Endometrial microvascular endothelial cells (primary cell): Measurements from ENCODE around the gene LOXL1. TPM values are rescaled to one million over a fixed set of nuclear protein-coding genes. Genes with fewer than 3 reads are reported as not detected.

ENCODE experiments used
- in situ Hi-C: cut with HindIII; loops from 2 replicates; pipeline ENCODE4 v1.10.0; 2017; ENCODE audit warnings: low sequenced_read_pairs, low pct_unique_long_range_greater_than_20kb; ENCODE audit errors: inconsistent ontology term
- total RNA-seq: library from RNA; depleted of rRNA; stranded (reverse); fragments of >200 nt; gene quantifications from one replicate; pipeline ENCODE4 v1.2.3, GENCODE V29; 2015; ENCODE audit errors: inconsistent ontology term

The LOXL1 gene
- total RNA-seq, 1 donor from 2014 or later: 0.46 TPM

GRCh38 chr15:73897441-73898261 lies 28.6 kb upstream of the LOXL1 start:
- in situ Hi-C loops: no loop called here

DNA sequence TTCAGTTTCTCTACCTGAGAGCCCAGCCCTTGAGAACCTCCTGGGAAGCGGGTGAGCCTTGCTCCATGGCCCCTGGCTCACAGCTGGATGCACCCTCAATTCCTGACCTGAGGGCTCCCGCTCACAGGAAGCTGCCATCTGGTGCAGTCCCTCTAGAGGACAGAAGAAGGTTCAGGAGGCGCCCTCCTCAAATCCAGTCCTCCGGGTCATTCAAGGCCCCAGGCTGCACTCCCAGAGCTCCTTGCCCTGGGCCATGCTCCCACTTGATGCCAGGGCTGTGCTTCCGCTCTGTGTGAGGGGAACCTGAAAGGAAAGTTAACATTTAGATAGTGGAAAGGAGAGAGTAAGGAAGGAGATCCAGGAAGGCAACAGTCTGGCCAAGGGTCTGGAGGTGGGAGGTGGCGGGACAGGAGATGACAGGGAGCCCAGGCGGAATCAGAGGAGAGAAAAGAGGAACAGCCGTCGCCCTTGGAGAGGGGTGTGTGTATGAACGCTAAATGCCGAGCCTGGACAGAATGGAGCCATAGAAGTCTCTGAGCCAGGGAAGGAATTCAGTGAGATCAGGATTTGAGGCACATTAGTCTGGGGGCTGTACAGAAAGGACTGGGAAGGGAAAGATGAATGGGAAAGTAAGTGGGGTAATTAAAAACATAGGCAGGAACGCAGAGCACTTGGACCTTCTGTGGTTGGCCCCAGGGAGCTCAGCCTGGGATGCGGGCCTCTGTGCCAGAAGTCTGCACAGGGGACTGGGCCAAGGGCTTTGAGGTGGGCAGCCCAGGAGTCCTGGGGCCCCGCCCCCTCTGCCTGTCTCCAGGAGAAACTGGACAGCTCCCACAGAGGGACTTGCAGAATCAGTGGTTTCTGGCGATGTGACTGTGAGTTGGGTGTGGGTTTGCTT lies 26.8 kb upstream of the LOXL1 start:
- in situ Hi-C loops: no loop called here

- in situ Hi-C loops: no loop called here
Measured at GRCh38 chr15:73900095-73900712, 26.1 kb upstream of the LOXL1 start.

DNA sequence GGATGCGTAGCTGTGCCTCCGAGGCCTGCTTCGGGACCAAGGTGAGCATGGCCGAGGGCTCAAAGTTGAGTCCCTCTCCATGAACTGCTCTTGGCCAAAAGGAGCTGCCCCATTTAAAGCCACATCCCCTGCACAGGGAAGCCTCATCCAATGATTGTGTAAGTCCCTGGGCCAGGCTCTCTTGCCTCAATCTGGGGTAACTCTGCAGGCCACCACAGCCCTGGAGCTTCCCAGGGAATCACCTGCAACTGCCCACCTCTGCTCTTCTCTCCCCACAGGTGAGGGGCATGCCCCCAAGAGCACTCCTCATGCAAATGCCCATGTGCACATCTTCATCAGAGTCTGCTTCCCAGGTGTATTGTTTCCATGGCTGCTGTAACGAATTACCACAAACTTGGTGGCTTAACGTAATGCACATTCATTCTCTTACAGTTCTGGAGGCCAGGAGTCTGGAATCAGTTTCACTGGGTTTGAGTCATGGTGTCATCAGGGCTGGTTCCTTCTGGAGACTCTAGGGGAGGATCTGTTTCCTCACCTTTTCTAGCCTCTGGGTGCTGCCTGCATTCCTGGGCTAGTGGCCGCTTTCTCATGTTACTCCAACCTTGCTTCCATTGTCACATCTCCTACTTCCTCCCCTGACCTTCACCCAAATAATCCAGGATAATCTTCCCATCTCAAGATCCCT lies 25.0 kb upstream of the LOXL1 start:
- in situ Hi-C loops: no loop called here

GRCh38 chr15:73902121-73903020 lies 23.9 kb upstream of the LOXL1 start:
- in situ Hi-C loops: no loop called here

GRCh38 chr15:73904026-73904815 lies 22.0 kb upstream of the LOXL1 start:
- in situ Hi-C loops: no loop called here

DNA sequence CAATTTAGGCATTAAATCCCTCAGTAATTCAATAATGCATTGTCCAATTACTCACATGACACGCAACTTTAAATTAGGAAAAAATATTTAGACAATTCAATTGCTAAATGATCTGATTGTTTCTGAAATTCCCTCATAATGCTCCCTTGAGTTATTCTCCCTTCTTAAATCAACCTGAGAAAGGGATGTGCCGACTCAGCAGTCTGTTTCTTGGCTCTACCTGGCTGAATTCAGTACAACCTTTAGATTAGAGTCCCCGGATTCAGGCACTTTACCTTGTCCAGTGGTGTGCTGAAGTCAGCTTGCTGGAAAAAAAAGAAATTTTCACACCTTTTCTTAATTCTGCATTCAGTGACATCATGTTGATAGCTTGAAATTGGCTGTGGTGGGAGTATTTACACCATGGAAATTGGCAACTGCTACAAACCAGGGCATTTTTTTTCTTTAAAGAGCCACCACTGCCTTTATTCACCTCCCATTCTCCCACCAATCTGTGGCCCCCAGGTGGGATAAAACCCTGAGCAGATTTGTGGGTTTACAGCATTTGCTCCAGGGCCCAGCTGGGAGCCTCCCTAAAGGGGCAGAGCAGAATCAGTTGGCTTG lies 20.9 kb upstream of the LOXL1 start:
- in situ Hi-C loops: no loop called here

DNA sequence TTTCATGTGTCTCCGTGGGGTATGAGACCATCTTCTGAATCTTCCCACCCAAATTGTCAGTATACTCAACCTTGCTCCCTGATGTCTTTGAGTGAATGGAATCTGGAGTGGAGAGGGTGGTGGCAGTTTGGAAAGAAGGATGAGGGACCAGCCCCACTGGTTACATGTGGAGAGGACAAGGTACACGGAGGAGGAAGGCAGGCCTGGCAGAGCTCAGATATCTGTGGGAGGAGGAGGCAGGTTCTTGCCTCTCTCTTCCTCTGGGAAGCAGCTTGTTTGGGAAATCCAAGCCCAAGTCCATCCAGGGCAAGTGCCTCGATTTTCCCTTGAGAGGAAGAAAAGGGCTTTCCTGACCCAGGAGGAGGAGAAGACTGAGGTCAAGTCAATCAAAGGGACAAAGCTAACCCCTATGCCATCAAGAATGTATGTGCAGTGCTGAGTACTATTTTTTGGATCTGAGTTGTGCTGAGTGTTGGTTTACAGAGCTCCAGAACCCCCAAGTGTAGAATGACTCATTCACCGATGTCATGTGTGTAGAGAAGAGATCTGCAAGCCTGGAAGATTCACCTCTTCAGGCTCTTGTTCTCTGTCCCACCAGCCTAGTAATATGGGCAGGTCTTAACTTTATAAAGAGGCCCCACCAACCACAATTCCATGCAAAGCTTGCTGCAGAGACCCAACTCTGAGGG lies 19.8 kb upstream of the LOXL1 start:
- in situ Hi-C loops: no loop called here

GRCh38 chr15:73907035-73907408 lies 19.2 kb upstream of the LOXL1 start:
- in situ Hi-C loops: no loop called here

GRCh38 chr15:73908030-73908821 lies 18.0 kb upstream of the LOXL1 start:
- in situ Hi-C loops: no loop called here

- in situ Hi-C loops: no loop called here
Measured at GRCh38 chr15:73908822-73909122, 17.5 kb upstream of the LOXL1 start.

DNA sequence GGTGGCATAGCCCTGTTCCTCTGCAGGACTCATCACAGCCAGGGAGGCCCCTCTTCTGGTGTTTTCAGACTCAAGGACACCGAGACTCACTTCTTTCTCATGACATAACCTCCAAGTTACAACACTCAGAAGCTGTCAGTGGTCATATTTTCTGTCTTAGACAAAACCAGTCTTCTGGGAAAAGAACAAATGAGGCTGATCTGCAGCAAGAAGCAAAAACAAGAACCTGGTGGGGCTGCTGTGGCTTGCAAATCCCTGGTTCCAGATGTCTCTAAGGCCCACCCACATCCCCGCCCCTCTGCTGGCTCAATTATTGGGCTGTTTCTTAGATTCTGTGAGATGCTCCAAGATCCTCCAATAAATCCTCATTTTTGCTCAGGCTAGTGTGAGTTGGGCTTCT lies 16.6 kb upstream of the LOXL1 start:
- in situ Hi-C loops: no loop called here

GRCh38 chr15:73910522-73911303 lies 15.5 kb upstream of the LOXL1 start:
- in situ Hi-C loops: no loop called here

GRCh38 chr15:73912030-73912596 lies 14.1 kb upstream of the LOXL1 start:
- in situ Hi-C loops: no loop called here

DNA sequence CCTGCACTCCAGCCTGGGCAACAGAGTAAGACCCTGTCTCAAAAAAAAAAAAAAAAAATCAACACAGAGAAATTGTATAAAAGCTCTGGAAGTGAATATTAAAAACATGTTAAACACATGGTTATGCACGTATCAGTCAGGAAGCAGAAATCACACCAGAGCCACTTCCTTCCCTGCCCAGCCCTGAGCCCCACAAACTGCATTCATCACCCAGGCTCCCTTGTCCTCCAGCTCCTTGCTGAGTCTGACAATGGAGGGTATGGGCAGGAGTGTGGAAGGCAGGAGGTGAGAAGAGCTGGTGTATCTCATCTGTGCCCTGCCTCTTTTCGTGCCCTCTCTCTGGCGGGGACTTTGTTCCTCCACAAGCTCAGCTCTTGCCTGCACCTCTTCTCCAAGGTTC lies 12.1 kb upstream of the LOXL1 start:
- in situ Hi-C loops: no loop called here
